ENCODE measurements around the gene PWWP2A.
A peak's percentile ranks its signal among the peaks of the same experiment; 100 is the strongest.

Gene PWWP2A

GRCh38 chr5:160129841-160130240 lies 10.6 kb upstream of the PWWP2A start:
- Histone ChIP-seq H3K4me3 (ENCODE audit: severe bottlenecking) (no peak overlapping the region), H3K4me1 (ENCODE audit: insufficient read depth, poor library complexity, severe bottlenecking) (no peaks in the 10 kb centered on the region), H3K27me3 (ENCODE audit: insufficient read depth, poor library complexity, severe bottlenecking) (no peaks in the 10 kb centered on the region), H3K36me3 (ENCODE audit: low read depth) (no peaks in the 10 kb centered on the region), H3K9me3 (ENCODE audit: severe bottlenecking) (no peaks in the 10 kb centered on the region), H3K27ac (ENCODE audit: poor library complexity, severe bottlenecking) (no peak overlapping the region)
- no peak for ATAC-seq (ENCODE audit: low read depth)
- no peak for DNase-seq (ENCODE audit: low spot score)
- TF ChIP-seq CTCF (IDR thresholded peaks at IDR 0.05; ENCODE audit: poor library complexity, severe bottlenecking): no peak

- DNase-seq (ENCODE audit: low spot score): no peak
- Histone ChIP-seq H3K27ac (ENCODE audit: poor library complexity, severe bottlenecking) (no peak overlapping the region), H3K27me3 (ENCODE audit: insufficient read depth, poor library complexity, severe bottlenecking) (no peaks in the 10 kb centered on the region), H3K36me3 (ENCODE audit: low read depth) (no peaks in the 10 kb centered on the region), H3K9me3 (ENCODE audit: severe bottlenecking) (no peaks in the 10 kb centered on the region), H3K4me3 (ENCODE audit: severe bottlenecking) (no peak overlapping the region), H3K4me1 (ENCODE audit: insufficient read depth, poor library complexity, severe bottlenecking) (no peaks in the 10 kb centered on the region)
- TF ChIP-seq CTCF (IDR thresholded peaks at IDR 0.05; ENCODE audit: poor library complexity, severe bottlenecking): no peak
- no peak for ATAC-seq (ENCODE audit: low read depth)
These were observed 9.4 kb upstream of the PWWP2A start for GRCh38 chr5:160128632-160129031.

- DNase-seq (ENCODE audit: low spot score) (no peak), ATAC-seq (ENCODE audit: low read depth) (peak; percentile 14; the same call in 2 of the 3 replicates)
- H3K27ac ChIP-seq (ENCODE audit: poor library complexity, severe bottlenecking): peak overlapping the region; percentile 6
- peak; percentile 22 for TF ChIP-seq CTCF (IDR thresholded peaks at IDR 0.05; ENCODE audit: poor library complexity, severe bottlenecking)
- peak overlapping the region; percentile 22 for H3K4me3 ChIP-seq (ENCODE audit: severe bottlenecking)
- H3K9me3 ChIP-seq (ENCODE audit: severe bottlenecking): no peaks in the 10 kb centered on the region
- H3K27me3 ChIP-seq (ENCODE audit: insufficient read depth, poor library complexity, severe bottlenecking): no peaks in the 10 kb centered on the region
- H3K4me1 ChIP-seq (ENCODE audit: insufficient read depth, poor library complexity, severe bottlenecking): peaks cover 4% of the 10 kb centered on the region
- H3K36me3 ChIP-seq (ENCODE audit: low read depth): peaks cover 27% of the 10 kb centered on the region
These were observed 636 bp upstream of the PWWP2A start for GRCh38 chr5:160119905-160120266.

- H3K27me3 ChIP-seq (ENCODE audit: insufficient read depth, poor library complexity, severe bottlenecking): no peaks in the 10 kb centered on the region
- TF ChIP-seq CTCF (IDR thresholded peaks at IDR 0.05; ENCODE audit: poor library complexity, severe bottlenecking): no peak
- H3K9me3 ChIP-seq (ENCODE audit: severe bottlenecking): no peaks in the 10 kb centered on the region
- H3K27ac ChIP-seq (ENCODE audit: poor library complexity, severe bottlenecking): peak overlapping the region; percentile 66
- no peak; the same call in 2 of the 3 replicates for ATAC-seq (ENCODE audit: low read depth)
- peaks cover 4% of the 10 kb centered on the region for H3K4me1 ChIP-seq (ENCODE audit: insufficient read depth, poor library complexity, severe bottlenecking)
- H3K36me3 ChIP-seq (ENCODE audit: low read depth): peaks cover 35% of the 10 kb centered on the region
- H3K4me3 ChIP-seq (ENCODE audit: severe bottlenecking): peak overlapping the region; percentile 83
- peak; percentile 66 for DNase-seq (ENCODE audit: low spot score)
These were observed 705 bp downstream of the PWWP2A start for GRCh38 chr5:160118349-160119141.

- no peaks in the 10 kb centered on the region for H3K27me3 ChIP-seq (ENCODE audit: insufficient read depth, poor library complexity, severe bottlenecking)
- no peak for ATAC-seq (ENCODE audit: low read depth)
These were observed 2.3 kb downstream of the PWWP2A start for GRCh38 chr5:160116991-160117390.

More at GRCh38 chr5:160116991-160117390, 2.3 kb downstream of the PWWP2A start:
- peak; percentile 10 for DNase-seq (ENCODE audit: low spot score)
- no peak for TF ChIP-seq CTCF (IDR thresholded peaks at IDR 0.05; ENCODE audit: poor library complexity, severe bottlenecking)
- H3K27ac ChIP-seq (ENCODE audit: poor library complexity, severe bottlenecking): no peak overlapping the region
- H3K4me3 ChIP-seq (ENCODE audit: severe bottlenecking): no peak overlapping the region
- peaks cover 6% of the 10 kb centered on the region for H3K9me3 ChIP-seq (ENCODE audit: severe bottlenecking)
- peaks cover 50% of the 10 kb centered on the region for H3K36me3 ChIP-seq (ENCODE audit: low read depth)
- peaks cover 4% of the 10 kb centered on the region for H3K4me1 ChIP-seq (ENCODE audit: insufficient read depth, poor library complexity, severe bottlenecking)

All from RWPE2 (cell line).